H1 (cell line): ENCODE results near the gene NR4A3. TPM values are rescaled to one million over a fixed set of nuclear protein-coding genes. Genes with fewer than 3 reads are reported as not detected.

ENCODE experiments used
- CTCF ChIA-PET: fragments of 300-600 bp; sonication (Branson Sonifier 250); formaldehyde crosslinking; loops from one replicate; lab custom pipeline; 2021; ENCODE audit not compliant: partially characterized antibody; lab: Charles Lee
- POLR2A ChIA-PET: fragments of 300-600 bp; sonication (Branson Sonifier 250); formaldehyde crosslinking; loops from one replicate; lab custom pipeline; 2021; ENCODE audit warnings: inconsistent platforms; ENCODE audit not compliant: partially characterized antibody; lab: Charles Lee
- DNase-seq, 2 experiments: peaks; one replicate each; pipeline versions ENCODE4 v3.0.0 to v3.0.0-alpha.2; 2010 to 2022; ENCODE audit warnings: low spot score in 2 of 2, low read depth in 1 of 2, mixed read lengths in 1 of 2
- FAIRE-seq: peaks from 2 replicates; lab custom pipeline; 2011; peaks lifted over from hg19 to GRCh38; lab: Jason Lieb, UNC
- H2AFZ ChIP-seq: 2 replicates; pipeline ENCODE4 v1.8.1; 2012; ENCODE audit warnings: low read length, inconsistent platforms
- H2AK5ac ChIP-seq: 2 replicates; pipeline ENCODE4 v1.6.1; 2013; ENCODE audit warnings: low read depth, low read length
- H2BK120ac ChIP-seq: replicated peaks from 2 replicates; pipeline ENCODE3; 2013; ENCODE audit warnings: low read depth, low read length, inconsistent platforms
- H2BK12ac ChIP-seq: 2 replicates; pipeline ENCODE4 v1.6.1; 2013; ENCODE audit warnings: low read depth, low read length
- H2BK15ac ChIP-seq: 2 replicates; pipeline ENCODE4 v1.6.1; 2013; ENCODE audit warnings: low read length
- H2BK20ac ChIP-seq: 2 replicates; pipeline ENCODE4 v1.6.1; 2013; ENCODE audit warnings: low read length
- H2BK5ac ChIP-seq: 2 replicates; pipeline ENCODE4 v1.6.1; 2013; ENCODE audit warnings: low read depth, low read length
- H3K14ac ChIP-seq: 2 replicates; pipeline ENCODE4 v1.6.1; 2013; ENCODE audit warnings: inconsistent platforms; ENCODE audit not compliant: insufficient read length
- H3K18ac ChIP-seq: 2 replicates; pipeline ENCODE4 v1.6.1; 2013; ENCODE audit warnings: low read length; ENCODE audit errors: extremely low read depth
- H3K23ac ChIP-seq: 2 replicates; pipeline ENCODE4 v1.6.1; 2013; ENCODE audit warnings: inconsistent platforms; ENCODE audit not compliant: insufficient read length
- H3K23me2 ChIP-seq: 2 replicates; pipeline ENCODE4 v1.6.1; 2013; ENCODE audit warnings: low read depth, low read length
- H3K27ac ChIP-seq: 2 replicates; pipeline ENCODE4 v1.6.1; 2011; ENCODE audit warnings: low read depth, low read length, inconsistent platforms
- H3K27me3 ChIP-seq, 4 experiments: replicated peaks in 1 of 4; 1 replicate in 1 of 4; 2 replicates in 3 of 4; pipeline versions ENCODE4 v1.6.1 to v1.8.1; 2011 to 2013; ENCODE audit warnings: low read length in 3 of 4, mild to moderate bottlenecking in 3 of 4, inconsistent platforms in 2 of 4, mixed read lengths in 2 of 4, moderate library complexity in 1 of 4; ENCODE audit not compliant: control insufficient read depth in 3 of 4, insufficient read depth in 3 of 4; ENCODE audit errors: extremely low read depth in 1 of 4
- H3K36me3 ChIP-seq, 4 experiments: 2 replicates each; pipeline versions ENCODE4 v1.6.1 to v1.8.1; 2011 to 2013; ENCODE audit warnings: mild to moderate bottlenecking in 4 of 4, low read length in 3 of 4, moderate library complexity in 2 of 4, control low read depth in 1 of 4, inconsistent platforms in 1 of 4; ENCODE audit not compliant: insufficient read depth in 4 of 4, control insufficient read depth in 2 of 4
- H3K4ac ChIP-seq: replicated peaks from 2 replicates; pipeline ENCODE3; 2013; ENCODE audit warnings: low read length, low read depth, mixed read lengths, inconsistent platforms; ENCODE audit not compliant: insufficient read length
- H3K4me1 ChIP-seq, 4 experiments: replicated peaks in 1 of 4; 1 replicate in 1 of 4; 2 replicates in 3 of 4; pipeline versions ENCODE4 v1.6.1 to v1.8.1; 2011 to 2013; ENCODE audit warnings: low read length in 3 of 4, inconsistent platforms in 2 of 4, mixed read lengths in 1 of 4; ENCODE audit not compliant: insufficient read depth in 4 of 4, control insufficient read depth in 3 of 4
- H3K4me2 ChIP-seq, 2 experiments: 2 replicates each; pipeline versions ENCODE4 v1.6.1 to v1.8.1; 2011 to 2013; ENCODE audit warnings: low read depth in 2 of 2, low read length in 2 of 2, control low read depth in 1 of 2, inconsistent platforms in 1 of 2, mild to moderate bottlenecking in 1 of 2; ENCODE audit not compliant: insufficient read depth in 1 of 2
- H3K4me3 ChIP-seq, 4 experiments: fragments of 200-600, 300-600 bp in 1 of 4; sonication (generic), shearing (Covaris generic), sonication (Bioruptor Twin) in 1 of 4; 2 replicates each; pipeline versions ENCODE4 v1.5.1 to v1.8.1; 2011 to 2016; ENCODE audit warnings: low read length in 4 of 4, low read depth in 3 of 4, control low read depth in 2 of 4, inconsistent platforms in 2 of 4, mild to moderate bottlenecking in 2 of 4, mixed read lengths in 1 of 4, moderate library complexity in 1 of 4; ENCODE audit not compliant: insufficient read depth in 2 of 4; ENCODE audit errors: extremely low read depth in 1 of 4
- H3K56ac ChIP-seq: replicated peaks from 2 replicates; pipeline ENCODE3; 2013; ENCODE audit warnings: low read depth, mild to moderate bottlenecking, mixed read lengths, low read length, inconsistent platforms; ENCODE audit not compliant: insufficient read length
- H3K79me1 ChIP-seq: 2 replicates; pipeline ENCODE4 v1.6.1; 2013; ENCODE audit warnings: low read depth, low read length, control low read depth
- H3K79me2 ChIP-seq, 2 experiments: 2 replicates each; pipeline versions ENCODE4 v1.6.1 to v1.8.1; 2012 to 2013; ENCODE audit warnings: low read length in 2 of 2, mild to moderate bottlenecking in 2 of 2, inconsistent platforms in 1 of 2; ENCODE audit not compliant: insufficient read depth in 2 of 2, control insufficient read depth in 1 of 2
- H3K9ac ChIP-seq, 4 experiments: replicated peaks in 1 of 4; 1 replicate in 1 of 4; 2 replicates in 3 of 4; pipeline versions ENCODE4 v1.6.1 to v1.8.1; 2011 to 2013; ENCODE audit warnings: low read depth in 3 of 4, low read length in 3 of 4, control low read depth in 2 of 4, mild to moderate bottlenecking in 2 of 4, moderate library complexity in 2 of 4, inconsistent platforms in 1 of 4; ENCODE audit errors: extremely low read depth in 1 of 4
- H3K9me3 ChIP-seq, 2 experiments: 2 replicates each; pipeline versions ENCODE4 v1.6.1 to v1.8.1; 2012 to 2013; ENCODE audit warnings: mild to moderate bottlenecking in 2 of 2, moderate library complexity in 2 of 2, control low read depth in 1 of 2, inconsistent platforms in 1 of 2, low read depth in 1 of 2, low read length in 1 of 2, mixed read lengths in 1 of 2; ENCODE audit not compliant: insufficient read depth in 2 of 2
- H4K20me1 ChIP-seq, 2 experiments: replicated peaks in 1 of 2; 2 replicates each; pipeline versions ENCODE3 to v1.8.1; 2011 to 2013; ENCODE audit warnings: inconsistent platforms in 2 of 2, low read length in 2 of 2, mild to moderate bottlenecking in 1 of 2; ENCODE audit not compliant: insufficient read depth in 2 of 2, control insufficient read depth in 1 of 2
- H4K5ac ChIP-seq: 2 replicates; pipeline ENCODE4 v1.6.1; 2013; ENCODE audit warnings: low read length, low read depth, mixed read lengths, inconsistent platforms; ENCODE audit not compliant: insufficient read length
- H4K8ac ChIP-seq: 2 replicates; pipeline ENCODE4 v1.8.0; 2013; ENCODE audit warnings: mild to moderate bottlenecking, moderate library complexity, low read length, inconsistent platforms; ENCODE audit not compliant: insufficient read depth; ENCODE audit errors: extremely low read depth
- H4K91ac ChIP-seq: replicated peaks from 2 replicates; pipeline ENCODE3; 2013; ENCODE audit warnings: low read length, mixed read lengths, inconsistent platforms; ENCODE audit not compliant: insufficient read length
- CBX8 ChIP-seq: fragments of 300-800, 300-1000 bp; sonication (generic); IDR thresholded peaks from 2 replicates; pipeline ENCODE4 v1.7.1; 2016; ENCODE audit warnings: low read depth, low read length, borderline replicate concordance
- polyA plus RNA-seq, 7 experiments: library from polyadenylated mRNA; depleted of rRNA in 3 of 7; stranded (reverse) in 5 of 7; unstranded in 2 of 7; fragments of >200 nt in 5 of 7; fragments of 200-250 nt in 2 of 7; gene quantifications; 1 replicate in 5 of 7; 2 replicates in 1 of 7; 4 replicates in 1 of 7; pipeline versions ENCODE4 v1.2.1 to v1.2.3, GENCODE V29; 2011 to 2013; ENCODE audit warnings: missing spikeins in 2 of 7, mixed read lengths in 2 of 7
- total RNA-seq: library from RNA; stranded (reverse); fragmentation: NEBNext Ultra II Directional; extraction: Animal tissue kit (Norgen Biotek cat#: 25700); gene quantifications from 2 replicates; pipeline ENCODE4 v1.2.1, GENCODE V29; 2021

The NR4A3 gene
- total and polyA plus RNA-seq, 2 of the 8 experiments (the other 6 are each of a cell fraction or from before 2014, with no cell fraction given), result 0.05 to 0.30 TPM

DNA sequence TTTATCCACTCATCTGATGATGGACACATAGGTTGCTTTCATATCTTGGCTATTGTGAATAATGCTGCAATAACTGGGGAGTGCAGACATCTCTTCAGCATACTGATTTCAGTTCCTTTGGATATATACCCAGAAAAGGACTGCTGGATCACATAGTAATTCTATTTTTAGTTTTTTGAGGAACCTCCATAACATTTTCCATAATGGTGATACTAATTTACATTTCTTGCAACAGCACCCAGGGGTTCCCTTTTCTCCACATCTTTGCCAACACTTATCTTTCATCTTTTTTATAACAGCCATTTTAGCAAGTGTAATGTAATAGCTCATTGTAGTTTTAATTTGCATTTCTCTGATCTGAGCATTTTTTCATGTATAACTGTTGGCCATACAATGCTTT, 34.1 kb upstream of the NR4A3 start:
- no peak overlapping the region for H4K91ac ChIP-seq
- FAIRE-seq (no peak), DNase-seq (no peak)
- H2AK5ac ChIP-seq, result no peak overlapping the region
- H4K8ac ChIP-seq, result no peak overlapping the region
- no peak overlapping the region for H2BK5ac ChIP-seq
- H2AFZ ChIP-seq, result no peak overlapping the region
- no peaks in the 10 kb centered on the region for H3K23me2 ChIP-seq
- no peak overlapping the region for H3K27ac ChIP-seq
- no peak overlapping the region for H3K18ac ChIP-seq
- H4K5ac ChIP-seq, result no peak overlapping the region
- H2BK12ac ChIP-seq, result no peak overlapping the region
- H3K14ac ChIP-seq, result no peak overlapping the region
- no peaks in the 10 kb centered on the region for H3K36me3 ChIP-seq
- H3K9me3 ChIP-seq, result no peaks in the 10 kb centered on the region
- H3K4me2 ChIP-seq, result no peak overlapping the region
- peaks cover 6 to 15% (median 11%) of the 10 kb centered on the region in 4 experiments for H3K4me1 ChIP-seq
- H4K20me1 ChIP-seq, result no peaks in the 10 kb centered on the region
- no peaks in the 10 kb centered on the region for H3K79me1 ChIP-seq
- no peak overlapping the region for H3K4ac ChIP-seq
- no peak overlapping the region for H2BK120ac ChIP-seq
- CTCF ChIA-PET, result interaction anchor here (0.6 kb wide), 1 partner anchor 125 kb away, joined by 4 read pairs; no protein-coding TSS in a partner anchor
- no peaks in the 10 kb centered on the region for H3K79me2 ChIP-seq
- H3K23ac ChIP-seq, result no peak overlapping the region
- H3K4me3 ChIP-seq, result no peak overlapping the region
- no peak overlapping the region for H2BK20ac ChIP-seq
- no peak overlapping the region for H3K9ac ChIP-seq
- H3K56ac ChIP-seq, result no peak overlapping the region
- no peak for TF ChIP-seq CBX8
- POLR2A ChIA-PET, result no interaction called here
- H2BK15ac ChIP-seq, result no peak overlapping the region
- H3K27me3 ChIP-seq, result no peaks in the 10 kb centered on the region
